ENCODE results near the gene C1QTNF9. TPM values are rescaled to one million over a fixed set of nuclear protein-coding genes. Genes with fewer than 3 reads are reported as not detected.

Gene C1QTNF9
- total and polyA plus RNA-seq, 9 of the 15 experiments (the other 6 are each of a cell fraction or from before 2014, with no cell fraction given): not detected

GRCh38 chr13:24270639-24271141, 38.7 kb upstream of the C1QTNF9 start:
- H3K36me3 ChIP-seq (ENCODE audit: control insufficient read depth, insufficient read depth, low read length): no peaks in the 10 kb centered on the region
- ATAC-seq: peak; percentile 47; the same call in 1 of the 3 replicates
- no peak for FAIRE-seq
- H3K79me2 ChIP-seq (ENCODE audit: control insufficient read depth, insufficient read depth, low read length): no peaks in the 10 kb centered on the region
- 0% methylated on average over 9 of the region's 10 CpGs for WGBS (ENCODE audit: insufficient coverage, low coverage, missing lambda C conversion rate)
- no peaks in the 10 kb centered on the region for H3K4me1 ChIP-seq (replicated peaks in 1 of 2; ENCODE audit: control insufficient read depth in 2 of 2, insufficient read depth in 2 of 2, low read length in 2 of 2)
- H2AFZ ChIP-seq (ENCODE audit: low read depth, low read length): no peak overlapping the region
- H3K27ac ChIP-seq (ENCODE audit: extremely low read depth, low read depth, low read length): no peak overlapping the region
- no peak overlapping the region for H3K4me2 ChIP-seq (ENCODE audit: insufficient read depth, low read length)
- BruUV-seq (replicated peaks): no TSS peak
- DNase-seq (ENCODE audit: extremely low read depth in 1 of 4, low spot score in 3 of 4): no peak
- no peak for TF ChIP-seq LCOR (CRISPR knock-in tag; IDR thresholded peaks at IDR 0.05)
- TF ChIP-seq, protein P1, sequence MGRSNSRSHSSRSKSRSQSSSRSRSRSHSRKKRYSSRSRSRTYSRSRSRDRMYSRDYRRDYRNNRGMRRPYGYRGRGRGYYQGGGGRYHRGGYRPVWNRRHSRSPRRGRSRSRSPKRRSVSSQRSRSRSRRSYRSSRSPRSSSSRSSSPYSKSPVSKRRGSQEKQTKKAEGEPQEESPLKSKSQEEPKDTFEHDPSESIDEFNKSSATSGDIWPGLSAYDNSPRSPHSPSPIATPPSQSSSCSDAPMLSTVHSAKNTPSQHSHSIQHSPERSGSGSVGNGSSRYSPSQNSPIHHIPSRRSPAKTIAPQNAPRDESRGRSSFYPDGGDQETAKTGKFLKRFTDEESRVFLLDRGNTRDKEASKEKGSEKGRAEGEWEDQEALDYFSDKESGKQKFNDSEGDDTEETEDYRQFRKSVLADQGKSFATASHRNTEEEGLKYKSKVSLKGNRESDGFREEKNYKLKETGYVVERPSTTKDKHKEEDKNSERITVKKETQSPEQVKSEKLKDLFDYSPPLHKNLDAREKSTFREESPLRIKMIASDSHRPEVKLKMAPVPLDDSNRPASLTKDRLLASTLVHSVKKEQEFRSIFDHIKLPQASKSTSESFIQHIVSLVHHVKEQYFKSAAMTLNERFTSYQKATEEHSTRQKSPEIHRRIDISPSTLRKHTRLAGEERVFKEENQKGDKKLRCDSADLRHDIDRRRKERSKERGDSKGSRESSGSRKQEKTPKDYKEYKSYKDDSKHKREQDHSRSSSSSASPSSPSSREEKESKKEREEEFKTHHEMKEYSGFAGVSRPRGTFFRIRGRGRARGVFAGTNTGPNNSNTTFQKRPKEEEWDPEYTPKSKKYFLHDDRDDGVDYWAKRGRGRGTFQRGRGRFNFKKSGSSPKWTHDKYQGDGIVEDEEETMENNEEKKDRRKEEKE (IDR thresholded peaks at IDR 0.05; ENCODE audit: borderline replicate concordance in 1 of 2, control insufficient read depth in 1 of 2, low read depth in 2 of 2, low read length in 1 of 2): no peak
- TF ChIP-seq C11orf30 (IDR thresholded peaks at IDR 0.05; ENCODE audit: low read depth): 0 out of 2 replicates have a peak, but pooled peaks have one; percentile 12
- H4K20me1 ChIP-seq (replicated peaks; ENCODE audit: control insufficient read depth, insufficient read depth, low read length): no peaks in the 10 kb centered on the region
- in situ Hi-C loops (cut with MboI) (no loop called here), intact Hi-C loops (cut with micrococcal nuclease) (no loop called here)
- H3K9me3 ChIP-seq (replicated peaks; ENCODE audit: control insufficient read depth, insufficient read depth, low read depth, low read length): no peaks in the 10 kb centered on the region
- H3K9me1 ChIP-seq (ENCODE audit: control insufficient read depth, insufficient read depth, low read length): no peaks in the 10 kb centered on the region
- H3K27me3 ChIP-seq (ENCODE audit: control insufficient read depth in 2 of 2, insufficient read depth in 2 of 2, low read length in 2 of 2): peaks cover 2 to 7% of the 10 kb centered on the region in 2 experiments; a peak in 4 of 5 replicates
- no peak overlapping the region for H3K4me3 ChIP-seq
- ChIA-PET POLR2A (no interaction called here), CTCF (ENCODE audit: low intra/inter-chr PET ratio) (no interaction called here)
- H3K9ac ChIP-seq (ENCODE audit: insufficient read depth in 1 of 2, low read depth in 2 of 2, low read length in 2 of 2): no peak overlapping the region
